GM23248 (cell line): ENCODE results near the gene EIF4E3. TPM values are rescaled to one million over a fixed set of nuclear protein-coding genes. Genes with fewer than 3 reads are reported as not detected.

ENCODE experiments used
- DNase-seq: peaks from one replicate; pipeline ENCODE4 v3.0.0-alpha.2; 2015
- H2AFZ ChIP-seq: fragments of 200-600 bp; sonication (generic); 2 replicates; pipeline ENCODE4 v1.6.1; 2016; ENCODE audit warnings: antibody characterized with exemption
- H3F3A ChIP-seq: fragments of 200-600 bp; sonication (generic); 2 replicates; pipeline ENCODE4 v1.6.1; 2016; ENCODE audit warnings: mild to moderate bottlenecking, antibody characterized with exemption, mixed run types; ENCODE audit not compliant: insufficient read depth
- H3K27ac ChIP-seq: fragments of 200-600 bp; sonication (generic); 2 replicates; pipeline ENCODE4 v1.5.1; 2016; ENCODE audit warnings: mild to moderate bottlenecking
- H3K27me3 ChIP-seq: fragments of 200-600 bp; sonication (generic); replicated peaks from 2 replicates; pipeline ENCODE4 v1.6.1; 2016; ENCODE audit warnings: mild to moderate bottlenecking; ENCODE audit not compliant: insufficient read depth
- H3K36me3 ChIP-seq: fragments of 200-600 bp; sonication (generic); 2 replicates; pipeline ENCODE4 v1.6.1; 2016; ENCODE audit warnings: low read depth, mild to moderate bottlenecking
- H3K4me1 ChIP-seq: fragments of 200-600 bp; sonication (generic); 2 replicates; pipeline ENCODE4 v1.6.1; 2016; ENCODE audit warnings: mild to moderate bottlenecking; ENCODE audit not compliant: insufficient read depth
- H3K4me2 ChIP-seq: fragments of 200-600 bp; sonication (generic); one replicate; pipeline ENCODE4 v1.6.1; 2016; ENCODE audit warnings: mild to moderate bottlenecking; ENCODE audit not compliant: unreplicated experiment
- H3K4me3 ChIP-seq: fragments of 200-600 bp; sonication (generic); 2 replicates; pipeline ENCODE4 v1.5.1; 2016; ENCODE audit warnings: mild to moderate bottlenecking
- H3K79me2 ChIP-seq: fragments of 200-600 bp; sonication (generic); 2 replicates; pipeline ENCODE4 v1.6.1; 2016; ENCODE audit warnings: mild to moderate bottlenecking; ENCODE audit not compliant: insufficient read depth
- H3K9ac ChIP-seq: fragments of 200-600 bp; sonication (generic); 2 replicates; pipeline ENCODE4 v1.6.1; 2016; ENCODE audit warnings: mild to moderate bottlenecking
- H3K9me2 ChIP-seq: fragments of 200-600 bp; sonication (generic); 2 replicates; pipeline ENCODE4 v1.6.1; 2016; ENCODE audit warnings: mixed run types, mild to moderate bottlenecking, moderate library complexity; ENCODE audit not compliant: insufficient read depth
- H3K9me3 ChIP-seq: fragments of 200-600 bp; sonication (generic); one replicate; pipeline ENCODE4 v1.6.1; 2017; ENCODE audit warnings: low read depth
- H4K20me1 ChIP-seq: fragments of 200-600 bp; sonication (generic); 2 replicates; pipeline ENCODE4 v1.6.0; 2016; ENCODE audit not compliant: insufficient read depth
- EZH2 ChIP-seq: fragments of 200-600 bp; sonication (generic); IDR thresholded peaks from 2 replicates; pipeline ENCODE4 v1.6.1; 2018; ENCODE audit warnings: antibody characterized with exemption, mild to moderate bottlenecking; ENCODE audit not compliant: insufficient read depth, poor library complexity, severe bottlenecking
- EZH2phosphoT487 ChIP-seq: fragments of 200-600 bp; sonication (generic); IDR thresholded peaks from 2 replicates; pipeline ENCODE4 v1.6.1; 2018; ENCODE audit warnings: antibody characterized with exemption, moderate library complexity, mild to moderate bottlenecking, low read depth; ENCODE audit not compliant: insufficient read depth
- WGBS, 2 experiments: methylation state at CpG; one replicate each; pipeline ENCODE4 v1.1.6; 2015 to 2017; ENCODE audit warnings: low lambda C conversion rate in 2 of 2, low coverage in 1 of 2; ENCODE audit errors: missing lambda C conversion rate in 2 of 2; 5-methylcytosine and 5-hydroxymethylcytosine counted together
- in situ Hi-C: fragments of 300-500 bp; cut with MboI; formaldehyde crosslinking; loops from 2 replicates; pipeline ENCODE4 v1.15.0; 2020
- polyA plus RNA-seq: library from polyadenylated mRNA; unstranded; fragments of >200 nt; fragmentation: Nextera tagmentation; extraction: Ambion mirVana; gene quantifications from 2 replicates; pipeline ENCODE4 v1.2.1, GENCODE V29; 2016
- total RNA-seq: library from RNA; depleted of rRNA; stranded (reverse); fragments of >200 nt; shearing (Covaris generic); gene quantifications from 2 replicates; pipeline ENCODE4 v1.2.3, GENCODE V29; 2014

Gene EIF4E3
- total and polyA plus RNA-seq, 2 experiments from 2014 or later: 1.1 TPM

- H3K27me3 ChIP-seq: peaks cover 58% of the 10 kb centered on the region
- TF ChIP-seq EZH2phosphoT487: no peak
- TF ChIP-seq EZH2: no peak
These were observed 34.9 kb upstream of the EIF4E3 start for GRCh38 chr3:71760140-71760539.

GRCh38 chr3:71759401-71759800 lies 34.2 kb upstream of the EIF4E3 start:
- no peak for DNase-seq
- H3K27ac ChIP-seq: no peak overlapping the region
- no peak for TF ChIP-seq EZH2phosphoT487
- TF ChIP-seq EZH2: no peak

More at GRCh38 chr3:71760140-71760539, 34.9 kb upstream of the EIF4E3 start:
- no peaks in the 10 kb centered on the region for H3K79me2 ChIP-seq
- H4K20me1 ChIP-seq: no peaks in the 10 kb centered on the region
- no peak overlapping the region for H3K4me3 ChIP-seq
- no peaks in the 10 kb centered on the region for H3F3A ChIP-seq
- H2AFZ ChIP-seq: no peak overlapping the region
- no peak overlapping the region for H3K27ac ChIP-seq
- no peak overlapping the region for H3K4me2 ChIP-seq
- no peaks in the 10 kb centered on the region for H3K36me3 ChIP-seq
- no peaks in the 10 kb centered on the region for H3K4me1 ChIP-seq
- no peaks in the 10 kb centered on the region for H3K9me2 ChIP-seq
- in situ Hi-C loops: no loop called here
- no peak for DNase-seq
- H3K9ac ChIP-seq: no peak overlapping the region
- no peaks in the 10 kb centered on the region for H3K9me3 ChIP-seq
- 26 to 28% methylated on average over 1 of the region's 1 CpG for WGBS, 2 experiments

GRCh38 chr3:71758091-71758490 lies 32.9 kb upstream of the EIF4E3 start:
- no peaks in the 10 kb centered on the region for H3K9me3 ChIP-seq

More at GRCh38 chr3:71759401-71759800, 34.2 kb upstream of the EIF4E3 start:
- Histone ChIP-seq H3K9me2 (no peaks in the 10 kb centered on the region), H3K9ac (no peak overlapping the region), H4K20me1 (no peaks in the 10 kb centered on the region), H3F3A (no peaks in the 10 kb centered on the region), H3K4me1 (no peaks in the 10 kb centered on the region), H3K27me3 (peaks cover 62% of the 10 kb centered on the region), H3K4me3 (no peak overlapping the region), H3K79me2 (no peaks in the 10 kb centered on the region), H3K9me3 (no peaks in the 10 kb centered on the region), H3K4me2 (no peak overlapping the region), H2AFZ (no peak overlapping the region), H3K36me3 (no peaks in the 10 kb centered on the region)
- WGBS, 2 experiments: 69% methylated on average over 5 of the region's 5 CpGs
- in situ Hi-C loops: no loop called here

GRCh38 chr3:71754610-71755253 lies 29.5 kb upstream of the EIF4E3 start:
- Histone ChIP-seq H3K9me3 (no peaks in the 10 kb centered on the region), H3K9ac (no peak overlapping the region), H3K36me3 (no peaks in the 10 kb centered on the region), H3F3A (no peaks in the 10 kb centered on the region), H3K27me3 (peaks cover 59% of the 10 kb centered on the region), H3K27ac (no peak overlapping the region), H3K4me3 (no peak overlapping the region), H3K9me2 (no peaks in the 10 kb centered on the region), H3K79me2 (no peaks in the 10 kb centered on the region), H3K4me1 (no peaks in the 10 kb centered on the region), H3K4me2 (no peak overlapping the region), H4K20me1 (no peaks in the 10 kb centered on the region), H2AFZ (no peak overlapping the region)
- in situ Hi-C loops: no loop called here
- 15 to 22% methylated on average over 49 to 56 of the region's 65 CpGs for WGBS, 2 experiments
- TF ChIP-seq EZH2phosphoT487 (no peak), EZH2 (no peak)
- DNase-seq: no peak

More at GRCh38 chr3:71758091-71758490, 32.9 kb upstream of the EIF4E3 start:
- no peaks in the 10 kb centered on the region for H3F3A ChIP-seq
- H3K9me2 ChIP-seq: no peaks in the 10 kb centered on the region
- no peak overlapping the region for H3K9ac ChIP-seq
- no peak overlapping the region for H3K4me2 ChIP-seq
- WGBS, 2 experiments: 63 to 66% methylated on average over 2 of the region's 2 CpGs
- in situ Hi-C loops: no loop called here
- H3K4me1 ChIP-seq: no peaks in the 10 kb centered on the region
- no peak overlapping the region for H3K4me3 ChIP-seq
- no peak overlapping the region for H3K27ac ChIP-seq
- peaks cover 55% of the 10 kb centered on the region for H3K27me3 ChIP-seq
- H4K20me1 ChIP-seq: no peaks in the 10 kb centered on the region
- DNase-seq: no peak
- no peak overlapping the region for H2AFZ ChIP-seq
- H3K79me2 ChIP-seq: no peaks in the 10 kb centered on the region
- TF ChIP-seq EZH2: no peak
- no peak for TF ChIP-seq EZH2phosphoT487
- H3K36me3 ChIP-seq: no peaks in the 10 kb centered on the region
